HG03565 (cell line): ENCODE results near the gene TSPAN5.
"Not testable (repeated sequence)": the region's sequence is repeated elsewhere in the genome, so short reads cannot be mapped to it uniquely, and the experiment has no call there.

Source experiments
- ATAC-seq: cut with Tn5 transposase; IDR thresholded peaks from one replicate; pipeline ENCODE4 v1.9.1; 2021; ENCODE audit warnings: mild to moderate bottlenecking, moderate library complexity; ENCODE audit not compliant: unreplicated experiment

The TSPAN5 gene

GRCh38 chr4:98504091-98504490 lies 154.3 kb downstream of the TSPAN5 start:
- no peak for ATAC-seq

GRCh38 chr4:98503676-98504075 lies 154.7 kb downstream of the TSPAN5 start:
- no peak for ATAC-seq

- no peak for ATAC-seq
Observed at GRCh38 chr4:98502624-98503023, 155.8 kb downstream of the TSPAN5 start.

GRCh38 chr4:98502031-98502430 lies 156.4 kb downstream of the TSPAN5 start:
- no peak for ATAC-seq

- no peak for ATAC-seq
Observed at GRCh38 chr4:98501383-98501782, 157.0 kb downstream of the TSPAN5 start.

- no peak for ATAC-seq
Observed at GRCh38 chr4:98498774-98499173, 159.6 kb downstream of the TSPAN5 start.

- no peak for ATAC-seq
Observed at GRCh38 chr4:98496152-98496845, 162.1 kb downstream of the TSPAN5 start.

GRCh38 chr4:98493296-98493695 lies 165.1 kb downstream of the TSPAN5 start:
- peak; percentile 90 for ATAC-seq

- no peak for ATAC-seq
Observed at GRCh38 chr4:98491899-98492559, 166.4 kb downstream of the TSPAN5 start.

GRCh38 chr4:98490251-98490650 lies 168.2 kb downstream of the TSPAN5 start:
- no peak for ATAC-seq

GRCh38 chr4:98485816-98486345 lies 172.5 kb downstream of the TSPAN5 start:
- ATAC-seq = no peak

GRCh38 chr4:98484031-98484430 lies 174.4 kb downstream of the TSPAN5 start:
- ATAC-seq = no peak

- ATAC-seq = peak; percentile 95
Observed at GRCh38 chr4:98482847-98483806, 175.3 kb downstream of the TSPAN5 start.

- ATAC-seq = peak; percentile 1
Observed at GRCh38 chr4:98482503-98482846, 175.9 kb downstream of the TSPAN5 start.

GRCh38 chr4:98481167-98481566 lies 177.2 kb downstream of the TSPAN5 start:
- ATAC-seq = no peak

- ATAC-seq = no peak
Observed at GRCh38 chr4:98480535-98480934, 177.9 kb downstream of the TSPAN5 start.

- ATAC-seq = not testable (repeated sequence)
Observed at GRCh38 chr4:98479590-98479989, 178.8 kb downstream of the TSPAN5 start.

GRCh38 chr4:98476891-98477290 lies 181.5 kb downstream of the TSPAN5 start:
- ATAC-seq = no peak

- no peak for ATAC-seq
Observed at GRCh38 chr4:98474408-98474844, 184.0 kb downstream of the TSPAN5 start.

GRCh38 chr4:98473046-98473445 lies 185.4 kb downstream of the TSPAN5 start:
- no peak for ATAC-seq

- ATAC-seq = no peak
Observed at GRCh38 chr4:98470831-98471230, 187.6 kb downstream of the TSPAN5 start.
